ENCODE results near the gene ZNF70. TPM values are rescaled to one million over a fixed set of nuclear protein-coding genes. Genes with fewer than 3 reads are reported as not detected.

The ZNF70 gene
- 9.7 TPM for total RNA-seq

- DNase-seq (ENCODE audit: low read depth in 2 of 3, low spot score in 2 of 3), result peak; percentile 75 to 88 (median 88)
Observed at GRCh38 chr22:23750714-23751440, at the start of gene ZNF70. Gene ZNF70 (minus strand): TSS chr22:23751112. CDS start chr22:23745140, 5,972 bp downstream.

DNA sequence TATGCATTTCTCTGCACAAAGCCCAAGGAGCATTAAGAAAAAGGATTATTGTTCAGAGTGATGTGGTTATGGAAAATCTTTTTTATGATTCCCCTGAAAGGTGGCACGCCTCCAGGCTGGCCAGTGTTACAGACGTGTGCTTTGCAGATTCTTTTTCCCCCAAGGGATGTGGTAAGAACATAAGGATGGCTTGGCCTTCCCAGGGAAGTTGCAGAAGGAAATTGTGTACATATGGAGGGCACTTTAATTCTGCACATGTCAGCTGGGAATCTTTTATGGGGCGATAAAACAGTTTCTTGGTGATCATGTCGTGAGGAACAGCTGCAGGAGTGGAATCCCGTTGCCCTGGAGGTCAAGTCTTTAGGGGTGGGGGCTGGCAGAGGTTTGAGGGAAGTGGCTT lies 45.5 kb upstream of the ZNF70 start:
- no peak for DNase-seq (ENCODE audit: low read depth in 2 of 3, low spot score in 2 of 3)

DNA sequence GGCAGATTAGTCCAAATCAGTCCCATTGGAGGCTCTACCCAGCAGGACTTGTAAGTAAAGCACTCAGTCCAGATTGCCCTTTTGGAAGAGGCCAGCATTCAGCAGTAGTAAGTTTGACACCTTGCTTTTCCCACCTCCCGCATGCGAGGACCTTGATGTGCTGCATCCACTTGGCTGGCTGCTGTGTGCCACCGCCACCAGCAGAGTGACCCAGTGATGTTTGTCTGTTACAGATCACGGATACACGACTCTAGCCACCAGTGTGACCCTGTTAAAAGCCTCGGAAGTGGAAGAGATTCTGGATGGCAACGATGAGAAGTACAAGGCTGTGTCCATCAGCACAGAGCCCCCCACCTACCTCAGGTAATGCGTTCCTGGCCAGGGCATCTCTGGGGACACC lies 42.4 kb upstream of the ZNF70 start:
- no peak for DNase-seq (ENCODE audit: low read depth in 2 of 3, low spot score in 2 of 3)

- DNase-seq (ENCODE audit: low read depth in 2 of 3, low spot score in 2 of 3), result no peak
Observed at GRCh38 chr22:23791738-23792645, 41.1 kb upstream of the ZNF70 start.

DNA sequence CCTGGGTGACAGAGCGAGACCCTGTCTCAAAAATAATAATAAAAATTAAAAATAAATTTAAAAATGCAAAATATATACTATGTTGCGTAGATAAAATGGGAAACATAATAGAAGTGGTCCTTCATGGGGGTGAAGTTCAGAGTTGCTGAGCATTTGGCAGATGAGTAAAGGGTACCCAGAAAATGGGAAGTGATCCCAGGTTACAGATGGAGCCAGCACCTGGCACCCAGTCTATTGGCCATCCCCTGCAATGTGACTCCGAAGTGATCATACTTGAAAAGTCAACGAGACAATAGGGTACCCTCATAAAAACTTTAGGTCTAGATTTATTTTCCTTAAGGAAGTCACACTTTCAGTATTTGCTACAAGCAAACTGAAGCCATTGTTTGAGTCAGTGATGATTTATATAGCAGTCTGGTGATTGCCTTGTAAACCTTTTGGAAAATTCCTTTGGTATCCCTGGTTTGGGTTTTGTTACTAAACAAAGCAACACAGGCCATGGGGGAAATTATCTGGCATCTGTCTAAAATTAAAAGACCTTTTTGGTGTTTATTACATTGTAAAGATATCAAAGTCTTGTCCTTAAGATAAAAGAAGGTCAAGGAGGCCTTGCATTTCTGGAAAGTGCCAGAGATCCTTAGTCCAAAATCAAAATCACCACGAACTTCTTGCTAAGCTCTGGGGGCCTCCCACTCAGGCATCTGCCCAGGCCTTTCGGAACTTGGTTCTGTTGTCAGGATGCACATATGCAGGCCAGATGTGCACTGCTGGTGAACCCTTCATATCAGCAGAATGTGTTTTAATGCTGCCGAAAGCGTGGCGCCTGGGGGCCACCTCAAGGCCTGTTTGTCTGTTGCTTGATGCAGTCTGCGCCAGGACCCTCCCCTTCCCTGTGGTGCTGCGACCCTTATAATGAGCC lies 40.2 kb upstream of the ZNF70 start:
- no peak for DNase-seq (ENCODE audit: low read depth in 2 of 3, low spot score in 2 of 3)

GRCh38 chr22:23789638-23790037 lies 38.7 kb upstream of the ZNF70 start:
- no peak for DNase-seq (ENCODE audit: low read depth in 2 of 3, low spot score in 2 of 3)

GRCh38 chr22:23789121-23789520 lies 38.2 kb upstream of the ZNF70 start:
- DNase-seq (ENCODE audit: low read depth in 2 of 3, low spot score in 2 of 3), result no peak

GRCh38 chr22:23787910-23788309 lies 37.0 kb upstream of the ZNF70 start:
- DNase-seq (ENCODE audit: low read depth in 2 of 3, low spot score in 2 of 3), result no peak

DNA sequence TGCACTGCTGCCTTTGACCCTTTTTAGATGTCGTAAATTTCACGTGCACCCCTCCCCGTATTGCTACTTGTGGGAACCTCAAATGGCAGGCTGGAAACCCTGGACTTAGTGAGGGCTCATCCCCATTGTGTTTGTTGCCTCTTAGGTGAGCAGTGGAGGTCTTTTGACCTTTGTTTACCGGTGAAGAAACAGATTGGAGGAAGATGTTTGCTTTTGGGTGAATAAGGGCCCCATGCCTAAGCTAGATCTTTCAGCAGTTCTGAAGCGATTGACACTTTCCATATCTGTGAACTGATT lies 36.6 kb upstream of the ZNF70 start:
- no peak for DNase-seq (ENCODE audit: low read depth in 2 of 3, low spot score in 2 of 3)

GRCh38 chr22:23786752-23787599 lies 36.1 kb upstream of the ZNF70 start, which contains the start of gene SMARCB1:
Gene SMARCB1 (plus strand): TSS chr22:23786966. CDS start chr22:23787170, 204 bp downstream.
- DNase-seq (ENCODE audit: low read depth in 2 of 3, low spot score in 2 of 3), result peak; percentile 84 to 90 (median 87)

DNA sequence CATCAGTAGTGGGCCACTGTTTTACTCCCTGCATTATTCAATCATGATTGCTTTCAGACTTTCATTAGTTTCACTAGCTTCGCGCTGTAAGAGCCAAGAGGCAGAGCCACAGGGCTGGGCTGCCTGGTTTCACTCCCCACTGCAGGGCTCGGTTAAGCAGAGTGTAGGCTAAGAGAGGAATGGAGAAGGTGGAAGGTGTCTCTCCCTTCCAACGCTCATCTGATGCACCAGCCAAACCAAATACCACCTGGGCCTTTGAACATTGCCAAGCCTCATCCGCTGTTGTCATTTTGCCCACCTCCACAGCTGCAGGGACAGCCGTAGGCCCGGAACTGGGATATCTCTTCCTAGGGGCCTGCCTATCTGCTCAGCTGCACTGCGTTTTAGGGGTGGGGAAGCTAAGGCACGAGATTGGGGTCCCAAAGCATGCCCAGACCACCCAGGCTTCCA lies 35.4 kb upstream of the ZNF70 start:
- DNase-seq (ENCODE audit: low read depth in 2 of 3, low spot score in 2 of 3), result no peak

GRCh38 chr22:23784215-23784732 lies 33.4 kb upstream of the ZNF70 start:
- DNase-seq (ENCODE audit: low read depth in 2 of 3, low spot score in 2 of 3), result peak in 2 of 3 donors; percentile 66 to 81

GRCh38 chr22:23783265-23784150 lies 32.6 kb upstream of the ZNF70 start:
- no peak for DNase-seq (ENCODE audit: low read depth in 2 of 3, low spot score in 2 of 3)

- no peak for DNase-seq (ENCODE audit: low read depth in 2 of 3, low spot score in 2 of 3)
Observed at GRCh38 chr22:23782703-23783102, 31.8 kb upstream of the ZNF70 start.

GRCh38 chr22:23782252-23782651 lies 31.3 kb upstream of the ZNF70 start:
- DNase-seq (ENCODE audit: low read depth in 2 of 3, low spot score in 2 of 3), result no peak

- DNase-seq (ENCODE audit: low read depth in 2 of 3, low spot score in 2 of 3), result no peak
Observed at GRCh38 chr22:23781511-23782183, 30.7 kb upstream of the ZNF70 start.

- DNase-seq (ENCODE audit: low read depth in 2 of 3, low spot score in 2 of 3), result no peak
Observed at GRCh38 chr22:23781065-23781464, 30.2 kb upstream of the ZNF70 start.

DNA sequence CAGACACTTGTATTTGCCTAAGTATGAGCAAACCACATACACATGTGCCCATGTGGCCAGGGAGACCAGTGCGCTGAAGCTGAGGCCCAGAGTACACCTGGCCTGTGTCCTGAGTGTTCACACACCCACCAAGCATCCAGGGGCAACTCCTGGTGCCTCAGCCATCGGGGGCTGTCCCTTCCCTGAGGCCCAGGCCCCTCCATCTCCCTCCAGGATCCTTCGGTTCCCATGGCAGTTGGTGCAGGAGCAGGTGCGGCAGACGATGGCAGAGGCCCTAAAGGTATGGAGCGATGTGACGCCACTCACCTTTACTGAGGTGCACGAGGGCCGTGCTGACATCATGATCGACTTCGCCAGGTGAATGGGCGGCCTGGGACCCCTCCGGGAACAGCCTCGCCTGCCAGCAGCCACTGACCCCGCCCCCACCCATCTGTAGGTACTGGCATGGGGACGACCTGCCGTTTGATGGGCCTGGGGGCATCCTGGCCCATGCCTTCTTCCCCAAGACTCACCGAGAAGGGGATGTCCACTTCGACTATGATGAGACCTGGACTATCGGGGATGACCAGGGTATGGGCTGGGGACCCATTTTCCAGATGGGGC lies 29.3 kb upstream of the ZNF70 start:
- no peak for DNase-seq (ENCODE audit: low read depth in 2 of 3, low spot score in 2 of 3)

All from hematopoietic multipotent progenitor cell (in vitro differentiated cells).